ES-I3 (cell line): ENCODE results near the gene MBNL1.
"Not testable (repeated sequence)": the region's sequence is repeated elsewhere in the genome, so short reads cannot be mapped to it uniquely, and the experiment has no call there.

Source experiments
- H3K36me3 ChIP-seq: 2 replicates; pipeline ENCODE4 v1.6.1; 2013; ENCODE audit warnings: mild to moderate bottlenecking, low read length, control low read depth, moderate library complexity; ENCODE audit not compliant: insufficient read depth
- H3K4me1 ChIP-seq: 2 replicates; pipeline ENCODE4 v1.6.1; 2013; ENCODE audit warnings: mild to moderate bottlenecking, control low read depth, low read length; ENCODE audit not compliant: insufficient read depth
- H3K9ac ChIP-seq: 2 replicates; pipeline ENCODE4 v1.6.1; 2013; ENCODE audit warnings: low read depth, mild to moderate bottlenecking, low read length, moderate library complexity
- H3K9me3 ChIP-seq: 2 replicates; pipeline ENCODE4 v1.6.1; 2013; ENCODE audit warnings: mild to moderate bottlenecking, low read length, moderate library complexity; ENCODE audit not compliant: control insufficient read depth, insufficient read depth

MBNL1 gene

DNA sequence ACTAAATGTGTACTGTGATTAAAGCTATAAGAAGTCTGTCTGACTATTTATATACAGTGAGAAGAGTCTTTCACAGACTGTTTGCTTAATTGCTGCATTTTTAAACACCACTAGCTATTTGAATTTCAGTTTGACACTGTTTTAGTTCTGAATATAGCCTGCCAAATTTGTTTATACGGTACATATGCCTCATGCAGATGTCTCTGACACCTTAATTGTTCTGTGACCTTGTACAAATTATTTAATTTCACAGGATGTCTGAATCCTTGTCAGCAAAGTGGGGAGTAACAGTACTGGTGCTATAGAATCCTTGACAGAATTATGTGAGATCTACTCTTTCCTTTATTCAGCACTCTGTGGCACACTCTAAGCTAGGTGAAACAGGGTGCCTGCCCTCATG lies 125.5 kb downstream of the MBNL1 start:
- no peaks in the 10 kb centered on the region for H3K36me3 ChIP-seq
- H3K4me1 ChIP-seq, result peaks cover 28% of the 10 kb centered on the region
- no peak overlapping the region for H3K9ac ChIP-seq
- H3K9me3 ChIP-seq, result no peaks in the 10 kb centered on the region

DNA sequence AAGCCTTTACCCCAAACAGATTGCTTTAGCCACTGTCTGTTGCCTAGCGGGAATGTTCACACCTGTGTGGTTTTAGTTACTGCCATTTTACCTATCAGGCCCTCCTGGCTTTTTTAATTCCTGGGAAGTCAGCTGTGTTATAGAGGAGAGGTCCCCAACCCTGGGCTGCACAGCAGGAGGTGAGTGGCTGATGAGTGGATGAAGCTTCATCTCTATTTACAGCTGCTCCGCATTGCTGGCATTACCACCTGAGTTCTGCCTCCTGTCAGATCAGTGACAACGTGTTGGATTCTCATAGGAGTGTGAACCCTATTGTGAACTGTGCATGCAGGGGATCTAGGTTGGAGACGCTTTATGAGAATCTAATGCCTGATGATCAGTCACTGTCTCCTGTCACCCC lies 127.0 kb downstream of the MBNL1 start:
- no peaks in the 10 kb centered on the region for H3K36me3 ChIP-seq

DNA sequence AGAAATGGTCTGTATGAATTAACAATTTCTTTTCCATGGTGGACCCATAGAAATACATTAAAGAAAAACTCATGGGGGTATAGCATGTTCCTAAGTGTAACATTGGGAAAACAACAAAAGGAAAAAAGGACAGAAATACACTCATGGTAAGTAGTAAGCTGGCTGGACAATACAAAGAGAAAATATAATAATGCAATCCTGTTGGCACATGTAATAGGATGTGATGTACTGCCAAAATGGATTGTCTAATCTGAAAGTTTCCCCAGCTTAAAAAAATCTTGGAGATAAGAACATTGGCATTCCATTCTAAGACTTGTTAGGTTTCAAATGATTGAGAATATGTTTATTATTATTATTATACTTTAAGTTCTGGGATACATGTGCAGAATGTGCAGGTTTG lies 128.1 kb downstream of the MBNL1 start:
- Histone ChIP-seq H3K4me1 (peaks cover 19% of the 10 kb centered on the region), H3K9ac (no peak overlapping the region), H3K36me3 (no peaks in the 10 kb centered on the region), H3K9me3 (no peaks in the 10 kb centered on the region)

More for the DNA sequence above, 127.0 kb downstream of the MBNL1 start:
- peaks cover 25% of the 10 kb centered on the region for H3K4me1 ChIP-seq
- no peak overlapping the region for H3K9ac ChIP-seq
- no peaks in the 10 kb centered on the region for H3K9me3 ChIP-seq

- H3K4me1 ChIP-seq, result peaks cover 22% of the 10 kb centered on the region
- H3K36me3 ChIP-seq, result not testable (repeated sequence)
Observed at GRCh38 chr3:152397348-152397747, 128.6 kb downstream of the MBNL1 start.

DNA sequence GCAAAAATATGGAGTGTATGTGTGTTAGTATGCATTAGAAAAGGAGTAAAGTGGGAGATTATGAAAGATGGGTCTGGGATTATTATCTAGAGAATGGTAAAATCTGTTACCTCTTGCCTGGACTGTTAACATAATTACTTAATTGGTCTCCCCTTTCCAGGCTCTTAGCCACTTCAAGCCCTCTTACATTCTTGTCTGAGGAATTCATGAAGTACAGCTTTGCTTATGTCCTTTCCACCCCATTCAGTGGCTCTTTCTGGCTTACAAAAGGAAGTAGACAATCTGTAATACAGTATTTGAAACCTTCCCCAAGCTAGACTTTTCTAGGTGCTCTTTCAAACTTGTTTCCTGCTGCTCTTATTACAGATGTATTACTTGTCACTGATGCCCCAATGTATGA lies 129.8 kb downstream of the MBNL1 start:
- Histone ChIP-seq H3K36me3 (no peaks in the 10 kb centered on the region), H3K4me1 (peaks cover 27% of the 10 kb centered on the region), H3K9ac (no peak overlapping the region), H3K9me3 (no peaks in the 10 kb centered on the region)

More at GRCh38 chr3:152397348-152397747, 128.6 kb downstream of the MBNL1 start:
- H3K9me3 ChIP-seq, H3K9ac ChIP-seq: not testable (repeated sequence)

DNA sequence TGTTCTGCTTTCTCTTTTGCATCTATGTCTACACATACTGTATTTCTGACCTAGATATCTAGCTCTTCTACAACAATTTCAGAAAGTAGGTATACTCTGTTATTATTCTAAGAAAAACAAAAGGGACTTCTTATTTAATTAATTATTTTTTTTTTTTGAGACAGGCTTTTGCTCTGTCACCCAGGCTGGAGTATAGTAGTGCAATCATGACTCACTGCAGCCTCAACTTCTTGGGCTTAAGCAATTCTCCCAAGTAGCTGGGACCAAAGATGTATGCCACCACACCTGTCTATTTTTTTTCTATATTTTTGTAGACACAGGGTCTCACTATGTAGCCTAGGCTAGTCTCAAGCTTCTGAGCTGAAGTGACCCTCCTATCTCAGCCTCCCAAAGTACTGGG lies 130.6 kb downstream of the MBNL1 start:
- peaks cover 33% of the 10 kb centered on the region for H3K4me1 ChIP-seq

DNA sequence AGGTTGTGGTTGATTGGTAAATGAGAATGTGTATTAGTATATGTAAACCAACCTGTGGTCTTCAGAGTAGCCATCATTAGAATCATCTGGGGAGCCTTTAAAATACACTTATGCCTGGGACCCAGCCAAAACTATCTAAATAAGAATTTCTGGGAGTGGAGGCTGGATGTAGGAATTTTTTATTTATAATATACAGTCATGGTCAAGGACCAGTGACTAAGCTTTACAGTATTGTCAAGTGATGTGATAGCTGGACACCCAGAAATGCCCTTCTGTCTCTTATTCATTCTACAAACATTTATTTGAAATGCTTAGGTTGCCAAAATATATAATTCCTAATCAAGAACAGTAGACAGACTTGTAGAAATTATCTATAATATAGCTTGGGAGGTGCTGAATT lies 132.2 kb downstream of the MBNL1 start:
- H3K4me1 ChIP-seq, result peaks cover 31% of the 10 kb centered on the region
- no peaks in the 10 kb centered on the region for H3K36me3 ChIP-seq
- H3K9ac ChIP-seq, result no peak overlapping the region
- H3K9me3 ChIP-seq, result no peaks in the 10 kb centered on the region

More for the DNA sequence above, 130.6 kb downstream of the MBNL1 start:
- no peaks in the 10 kb centered on the region for H3K9me3 ChIP-seq
- H3K9ac ChIP-seq, result no peak overlapping the region
- H3K36me3 ChIP-seq, result no peaks in the 10 kb centered on the region

DNA sequence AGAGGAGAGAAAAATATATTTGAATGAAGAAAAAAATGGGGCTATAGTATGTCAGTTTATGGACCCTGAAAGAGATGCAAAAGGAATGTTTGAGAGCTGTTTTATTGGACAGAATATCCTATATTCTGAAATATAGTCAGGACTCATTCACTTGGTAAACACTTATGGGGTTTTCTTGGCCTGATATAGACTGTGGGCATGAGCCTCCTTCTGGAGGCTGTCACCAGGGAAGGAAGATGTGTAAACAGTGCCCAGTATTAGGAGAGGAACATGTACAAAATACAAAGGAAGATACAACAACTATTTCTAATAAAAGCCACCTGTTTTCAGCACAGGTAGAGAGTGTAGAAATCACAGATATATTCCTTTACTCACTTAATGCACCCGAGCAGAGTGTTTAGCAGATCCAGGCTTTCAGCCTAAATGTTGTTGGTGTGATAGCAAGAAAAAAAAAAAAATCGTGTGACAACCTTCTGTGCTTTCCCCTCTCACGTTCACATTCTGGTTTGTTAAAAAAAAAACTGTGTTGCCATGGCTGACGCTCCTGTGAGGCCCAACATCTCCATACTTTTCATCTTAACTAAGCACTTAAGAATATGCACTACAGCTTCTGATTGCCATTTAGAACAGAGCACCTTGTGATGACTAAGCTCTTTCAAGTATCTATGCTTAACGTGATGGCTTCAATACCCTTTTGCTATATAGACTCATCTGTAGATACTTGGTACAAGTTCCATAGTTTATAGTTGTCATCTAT lies 134.1 kb downstream of the MBNL1 start:
- H3K9me3 ChIP-seq, result no peaks in the 10 kb centered on the region
- peaks cover 35% of the 10 kb centered on the region for H3K4me1 ChIP-seq
- no peak overlapping the region for H3K9ac ChIP-seq
- no peaks in the 10 kb centered on the region for H3K36me3 ChIP-seq

- Histone ChIP-seq H3K9ac (no peak overlapping the region), H3K36me3 (no peaks in the 10 kb centered on the region), H3K4me1 (peaks cover 32% of the 10 kb centered on the region), H3K9me3 (no peaks in the 10 kb centered on the region)
Observed at GRCh38 chr3:152403632-152404066, 134.9 kb downstream of the MBNL1 start.

DNA sequence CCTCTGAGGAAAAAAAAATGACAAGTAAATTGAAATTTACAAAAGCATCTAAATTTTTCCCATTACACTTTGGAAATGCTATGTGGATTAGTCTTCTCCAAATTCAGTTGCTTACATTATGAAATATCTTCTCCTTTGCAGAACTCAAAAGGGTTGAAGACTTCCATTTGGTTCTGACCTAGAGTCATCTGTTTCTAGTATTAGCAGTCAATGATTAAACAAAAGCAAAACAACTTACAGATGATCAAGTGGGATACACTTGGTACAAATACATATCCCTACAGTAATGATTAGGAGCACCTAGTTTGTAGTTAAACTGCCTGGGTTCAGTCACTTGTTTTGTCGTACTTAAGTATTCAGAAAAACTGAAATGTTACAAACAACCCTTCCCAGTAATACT lies 136.2 kb downstream of the MBNL1 start:
- Histone ChIP-seq H3K36me3 (no peaks in the 10 kb centered on the region), H3K9ac (no peak overlapping the region), H3K9me3 (no peaks in the 10 kb centered on the region), H3K4me1 (peaks cover 26% of the 10 kb centered on the region)

- no peaks in the 10 kb centered on the region for H3K9me3 ChIP-seq
- H3K9ac ChIP-seq, result no peak overlapping the region
- no peaks in the 10 kb centered on the region for H3K36me3 ChIP-seq
- peaks cover 26% of the 10 kb centered on the region for H3K4me1 ChIP-seq
Observed at GRCh38 chr3:152405915-152406802, 137.4 kb downstream of the MBNL1 start.

GRCh38 chr3:152413240-152413639 lies 144.5 kb downstream of the MBNL1 start:
- no peak overlapping the region for H3K9ac ChIP-seq
- no peaks in the 10 kb centered on the region for H3K4me1 ChIP-seq
- H3K9me3 ChIP-seq, result no peaks in the 10 kb centered on the region
- no peaks in the 10 kb centered on the region for H3K36me3 ChIP-seq

GRCh38 chr3:152416808-152417580 lies 148.3 kb downstream of the MBNL1 start:
- Histone ChIP-seq H3K9ac (no peak overlapping the region), H3K4me1 (no peaks in the 10 kb centered on the region), H3K36me3 (no peaks in the 10 kb centered on the region), H3K9me3 (no peaks in the 10 kb centered on the region)

- Histone ChIP-seq H3K4me1 (no peaks in the 10 kb centered on the region), H3K9me3 (no peaks in the 10 kb centered on the region), H3K36me3 (no peaks in the 10 kb centered on the region), H3K9ac (no peak overlapping the region)
Observed at GRCh38 chr3:152419748-152420147, 151.0 kb downstream of the MBNL1 start.
